Lung microvascular endothelial cell (primary cell): ENCODE data around the gene CEND1. TPM values are rescaled to one million over a fixed set of nuclear protein-coding genes. Genes with fewer than 3 reads are reported as not detected.

Source experiments
- DNase-seq, 2 donors: peaks; one replicate each; pipeline versions ENCODE4 v3.0.0 to v3.0.0-alpha.2; 2010; ENCODE audit warnings: low read depth in 2 of 2
- total RNA-seq: library from RNA; depleted of rRNA; stranded (reverse); fragments of >200 nt; gene quantifications from 2 replicates; pipeline ENCODE4 v1.2.1, GENCODE V29; 2014

The CEND1 gene
- total RNA-seq, 1 donor from 2014 or later: under 0.01 TPM

GRCh38 chr11:796565-797295 is 6.8 kb upstream of the CEND1 start:
- no peak for DNase-seq

DNA sequence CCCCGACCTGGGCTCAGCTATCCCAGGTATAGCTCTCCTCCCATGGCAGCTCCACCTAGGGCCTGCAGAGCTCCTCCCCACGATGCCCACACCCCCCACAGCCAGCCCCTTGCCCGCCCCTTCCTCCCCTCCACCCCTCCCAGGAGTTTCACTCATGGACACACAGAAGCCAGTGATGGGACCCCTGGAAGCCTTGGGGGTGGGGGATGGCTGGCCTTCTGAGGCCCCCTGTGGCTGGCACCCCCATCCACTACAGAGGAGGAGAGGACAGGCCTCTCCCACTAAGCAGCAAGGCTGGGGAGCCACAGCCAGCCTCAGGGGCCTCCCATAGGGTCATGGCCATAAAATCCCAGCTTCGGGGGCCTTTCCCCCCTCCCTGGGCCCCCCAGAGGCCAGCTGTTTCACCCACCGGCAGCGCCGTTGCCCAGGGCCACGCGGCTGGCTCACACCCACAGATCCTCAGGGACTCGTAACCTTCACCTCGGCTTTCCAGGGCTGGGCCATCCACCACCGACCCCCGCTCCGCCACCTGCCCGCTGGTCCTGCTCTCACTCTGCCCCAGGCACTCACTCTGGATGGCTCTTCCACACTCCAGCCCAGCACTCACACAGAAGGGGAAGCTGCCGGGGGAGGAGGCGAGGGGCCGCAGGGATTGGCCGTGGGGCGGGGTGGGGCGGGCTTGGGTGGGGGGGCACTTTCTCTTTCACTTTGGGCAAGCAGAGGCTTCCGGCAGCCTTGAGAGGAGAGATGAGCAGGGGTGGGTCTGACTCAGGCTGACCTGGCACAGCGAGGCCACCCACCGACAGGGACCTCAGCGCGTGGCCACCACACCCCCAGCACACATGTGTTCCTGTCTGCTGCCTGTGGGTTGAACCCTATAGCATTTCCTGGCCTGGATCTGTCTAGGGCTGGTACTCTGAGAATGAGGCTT is 6.0 kb upstream of the CEND1 start:
- DNase-seq: peak; percentile 81 to 84

GRCh38 chr11:794766-795633 is 5.1 kb upstream of the CEND1 start:
- no peak for DNase-seq

GRCh38 chr11:794013-794765 is 4.3 kb upstream of the CEND1 start:
- no peak for DNase-seq

DNA sequence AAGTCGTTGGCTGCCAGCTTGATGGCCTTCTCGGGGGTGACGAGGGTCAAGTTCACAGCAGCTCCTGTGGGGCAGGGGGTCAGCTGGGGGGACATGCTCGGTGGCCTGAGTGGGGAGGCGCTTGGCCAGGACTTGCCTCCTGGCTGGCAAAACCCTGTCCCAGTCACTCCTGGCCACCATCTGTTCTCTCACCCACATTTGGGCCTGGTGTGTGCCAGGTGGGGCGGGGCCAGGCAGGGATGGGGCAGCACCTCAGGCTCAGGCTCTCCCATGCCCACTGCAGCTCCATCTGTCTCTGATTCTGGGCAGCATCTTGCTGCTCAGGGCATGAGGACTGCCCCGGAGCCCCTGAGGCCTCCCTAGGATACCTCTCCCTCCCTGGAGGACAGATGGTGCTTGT is 3.7 kb upstream of the CEND1 start:
- DNase-seq: no peak

GRCh38 chr11:792873-793272 is 3.0 kb upstream of the CEND1 start:
- no peak for DNase-seq

GRCh38 chr11:792535-792821 is 2.6 kb upstream of the CEND1 start:
- DNase-seq: no peak

DNA sequence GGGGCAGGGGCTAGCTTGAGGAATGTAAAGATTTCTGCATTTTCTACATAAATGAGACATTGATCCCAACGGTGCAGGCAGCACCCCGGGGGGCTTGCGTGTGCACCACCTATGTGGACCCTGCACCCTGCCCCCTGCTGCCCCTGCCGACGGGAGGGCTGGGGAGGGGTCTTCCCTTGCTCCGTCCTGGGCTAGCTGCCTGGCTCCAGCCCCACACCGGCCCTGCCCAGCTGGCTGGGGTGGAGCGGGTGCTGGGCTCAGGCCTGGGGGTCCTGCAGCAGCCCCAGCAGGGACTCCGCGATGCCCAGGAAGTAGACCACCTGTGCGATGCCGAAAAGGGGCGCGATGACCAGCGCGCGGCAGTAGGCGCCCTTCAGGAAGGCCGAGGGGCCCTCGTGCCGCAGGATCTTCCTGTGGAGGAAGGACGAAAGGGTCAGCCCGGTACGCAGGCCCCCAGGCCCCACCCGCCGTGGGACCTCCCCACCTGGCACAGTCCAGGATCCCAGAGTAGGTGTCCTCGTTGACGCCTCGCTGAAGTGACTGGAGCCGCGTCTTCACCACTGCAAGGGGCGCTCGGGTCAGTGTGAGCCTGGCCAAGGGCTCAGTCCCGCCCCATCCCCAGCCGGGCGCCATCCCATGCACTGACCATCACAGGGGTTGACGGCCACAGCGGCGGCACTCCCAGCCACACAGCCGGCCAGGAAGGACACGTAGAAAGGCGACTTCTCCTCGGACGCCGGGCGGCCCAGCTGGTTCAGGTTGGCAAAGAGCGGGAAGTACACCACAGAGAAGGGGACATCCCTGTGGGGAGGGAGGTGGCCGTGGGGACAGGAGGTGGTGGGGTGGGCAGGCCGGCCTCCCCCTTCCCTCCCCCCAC is 2.0 kb upstream of the CEND1 start:
- DNase-seq: no peak

- no peak for DNase-seq
Measured at GRCh38 chr11:790721-791564, 1.1 kb upstream of the CEND1 start.

DNA sequence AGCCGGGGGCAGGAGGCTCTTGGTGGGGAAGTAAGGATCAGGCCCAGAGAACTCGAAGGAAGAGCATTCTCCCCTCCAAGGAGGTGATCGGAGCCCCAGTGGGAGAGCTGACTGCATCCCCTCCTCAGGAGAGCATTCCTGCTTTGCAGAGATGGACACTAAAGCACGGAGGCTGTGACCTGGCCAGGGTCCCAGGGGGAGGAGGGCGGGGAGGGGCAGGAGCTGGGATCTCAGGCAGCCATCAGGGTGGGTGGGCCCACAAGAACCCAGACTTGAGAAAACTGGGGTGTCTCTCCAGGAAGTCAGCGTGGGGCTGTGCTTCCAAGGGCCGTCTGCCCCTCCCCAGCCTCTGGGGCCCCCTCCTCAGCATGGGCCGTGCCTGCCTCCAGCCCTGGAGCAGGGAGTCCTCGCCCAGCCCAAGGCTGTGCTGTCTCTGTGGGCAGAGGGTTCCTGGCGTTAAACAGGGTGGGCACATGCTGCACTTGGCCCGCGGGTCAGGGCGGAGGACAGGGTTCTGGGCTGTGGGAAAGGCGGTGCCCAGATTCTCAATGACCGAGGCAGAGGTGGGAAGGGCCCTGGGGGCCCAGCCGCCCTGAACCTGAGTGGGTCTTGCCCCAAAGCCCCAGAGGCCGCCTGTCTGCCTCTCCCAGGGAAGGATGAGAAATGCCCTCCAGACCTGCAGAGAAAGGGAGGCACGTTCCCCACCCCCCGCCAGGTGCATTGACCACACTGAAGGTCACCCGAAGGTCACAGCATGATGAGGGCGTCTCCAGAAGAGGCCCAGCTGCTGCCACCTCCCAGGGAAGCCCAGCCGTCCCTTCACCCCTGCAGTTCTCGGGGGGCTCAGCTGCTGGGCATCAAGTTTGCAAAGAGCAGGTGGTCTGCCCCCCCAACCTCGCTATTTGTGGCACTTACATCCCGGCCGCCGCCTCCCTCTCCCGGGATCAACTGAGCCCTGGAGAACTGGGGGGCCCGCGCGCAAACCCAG is 643 bp downstream of the CEND1 start:
- no peak for DNase-seq

GRCh38 chr11:788009-788640 is 1.8 kb downstream of the CEND1 start:
- peak in 1 of 2 donors; percentile 32 for DNase-seq

DNA sequence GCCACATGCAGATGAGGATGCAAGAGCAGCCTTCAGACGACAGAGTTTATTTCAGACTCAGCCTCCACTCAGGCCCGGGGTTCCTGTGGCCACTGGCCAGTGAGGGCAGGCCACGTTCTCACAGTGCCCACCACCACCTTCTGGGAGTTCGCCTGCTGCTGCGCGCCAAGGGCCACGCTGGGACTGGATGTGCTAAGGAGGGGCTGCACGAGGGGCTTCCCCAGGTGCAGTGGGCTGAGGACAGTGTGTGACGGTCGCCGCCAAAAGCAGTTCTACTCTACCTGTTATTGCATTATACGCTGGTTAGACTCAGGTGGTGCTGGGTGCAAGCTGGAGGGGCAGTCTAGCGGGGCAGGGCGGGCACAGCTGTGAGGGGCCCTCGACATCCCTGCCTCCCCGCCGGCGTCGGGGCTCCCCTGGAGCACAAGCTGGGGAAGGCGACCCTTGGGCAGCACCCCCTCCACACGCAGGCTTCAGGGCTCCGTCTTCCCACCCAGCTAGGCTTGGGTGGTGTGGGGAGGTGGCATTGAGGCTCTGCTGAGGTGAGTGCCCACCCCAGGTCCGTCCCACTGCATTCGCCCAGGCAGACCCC is 2.7 kb downstream of the CEND1 start:
- no peak for DNase-seq

- DNase-seq: no peak
Measured at GRCh38 chr11:786235-787083, 3.4 kb downstream of the CEND1 start.

GRCh38 chr11:783581-784015 is 6.3 kb downstream of the CEND1 start:
- peak; percentile 67 to 82 for DNase-seq

GRCh38 chr11:782264-783174 is 7.4 kb downstream of the CEND1 start:
- no peak for DNase-seq
